ENCODE results near the gene MACC1. TPM values are rescaled to one million over a fixed set of nuclear protein-coding genes. Genes with fewer than 3 reads are reported as not detected.

Gene MACC1
- total and polyA plus RNA-seq, 2 of the 13 experiments (the other 11 are each of a cell fraction or from before 2014, with no cell fraction given): 0.04 TPM; not detected in 1

DNA sequence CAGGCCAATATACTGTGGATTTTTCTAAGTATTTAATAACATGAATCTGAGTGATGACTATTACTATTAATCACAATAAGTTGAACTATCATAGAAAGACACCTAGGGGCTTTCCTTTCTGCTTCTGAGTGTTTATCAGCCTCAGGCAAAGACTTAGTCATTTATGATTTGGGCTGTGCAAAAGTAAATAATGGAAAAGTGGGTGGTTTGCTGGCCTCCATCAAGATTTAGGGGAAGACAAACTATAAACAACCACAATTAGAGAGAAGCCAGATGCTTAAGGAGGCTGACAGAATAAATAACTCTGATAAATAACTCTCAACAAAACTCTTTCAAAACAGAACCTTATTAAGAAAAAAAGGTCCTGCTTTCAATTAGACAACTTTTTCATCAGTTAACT, 64.7 kb downstream of the MACC1 start:
- DNase-seq (ENCODE audit: low spot score) (no peak), FAIRE-seq (no peak), ATAC-seq (no peak)
- BruUV-seq (replicated peaks): no TSS peak
- Histone ChIP-seq H3K4me1 (ENCODE audit: insufficient read depth, low read length) (no peaks in the 10 kb centered on the region), H3K4me3 (replicated peaks in 1 of 3; ENCODE audit: insufficient read depth in 1 of 3, low read depth in 2 of 3, low read length in 3 of 3) (no peak overlapping the region), H3K9me3 (ENCODE audit: low read length) (no peaks in the 10 kb centered on the region), H3K27ac (ENCODE audit: extremely low read length, insufficient read depth, low read length) (no peak overlapping the region), H3K9ac (ENCODE audit: insufficient read depth, low read depth, low read length) (no peak overlapping the region), H2AFZ (ENCODE audit: low read length) (no peak overlapping the region), H3K36me3 (replicated peaks in 1 of 2; ENCODE audit: control insufficient read depth in 1 of 2, insufficient read depth in 2 of 2, low read length in 2 of 2) (no peaks in the 10 kb centered on the region), H3K27me3 (ENCODE audit: control insufficient read depth in 1 of 2, insufficient read depth in 2 of 2, low read length in 2 of 2) (no peaks in the 10 kb centered on the region), H4K20me1 (ENCODE audit: insufficient read depth, low read length) (no peaks in the 10 kb centered on the region), H3K4me2 (ENCODE audit: low read depth, low read length) (no peak overlapping the region), H3K79me2 (ENCODE audit: insufficient read depth, low read length) (no peaks in the 10 kb centered on the region)
- intact Hi-C loops (cut with micrococcal nuclease; ENCODE audit: unreplicated experiment) (no loop called here), in situ Hi-C loops (cut with HindIII; ENCODE audit: extremely low pct_ligation_motif_present, low pct_unique_long_range_greater_than_20kb) (loop anchor here (25.0 kb wide), 1 partner anchor 435 kb away; no protein-coding TSS in a partner anchor)
- CTCF ChIA-PET (ENCODE audit: low intra/inter-chr PET ratio, low total read pairs): no interaction called here
- POLR2A ChIA-PET: no interaction called here
- no peak for TF ChIP-seq ATF2 (CRISPR knock-in tag; IDR thresholded peaks at IDR 0.05)
- TF ChIP-seq SP5 (CRISPR knock-in tag; IDR thresholded peaks at IDR 0.05; ENCODE audit: borderline replicate concordance, low read depth): no peak
- no peak for TF ChIP-seq GLI4 (CRISPR knock-in tag; IDR thresholded peaks at IDR 0.05; ENCODE audit: borderline replicate concordance)
- TF ChIP-seq PRMT3 (CRISPR knock-in tag; IDR thresholded peaks at IDR 0.05; ENCODE audit: borderline replicate concordance, low read depth): no peak
- TF ChIP-seq, protein P1, sequence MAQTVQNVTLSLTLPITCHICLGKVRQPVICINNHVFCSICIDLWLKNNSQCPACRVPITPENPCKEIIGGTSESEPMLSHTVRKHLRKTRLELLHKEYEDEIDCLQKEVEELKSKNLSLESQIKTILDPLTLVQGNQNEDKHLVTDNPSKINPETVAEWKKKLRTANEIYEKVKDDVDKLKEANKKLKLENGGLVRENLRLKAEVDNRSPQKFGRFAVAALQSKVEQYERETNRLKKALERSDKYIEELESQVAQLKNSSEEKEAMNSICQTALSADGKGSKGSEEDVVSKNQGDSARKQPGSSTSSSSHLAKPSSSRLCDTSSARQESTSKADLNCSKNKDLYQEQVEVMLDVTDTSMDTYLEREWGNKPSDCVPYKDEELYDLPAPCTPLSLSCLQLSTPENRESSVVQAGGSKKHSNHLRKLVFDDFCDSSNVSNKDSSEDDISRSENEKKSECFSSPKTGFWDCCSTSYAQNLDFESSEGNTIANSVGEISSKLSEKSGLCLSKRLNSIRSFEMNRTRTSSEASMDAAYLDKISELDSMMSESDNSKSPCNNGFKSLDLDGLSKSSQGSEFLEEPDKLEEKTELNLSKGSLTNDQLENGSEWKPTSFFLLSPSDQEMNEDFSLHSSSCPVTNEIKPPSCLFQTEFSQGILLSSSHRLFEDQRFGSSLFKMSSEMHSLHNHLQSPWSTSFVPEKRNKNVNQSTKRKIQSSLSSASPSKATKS (CRISPR knock-in tag; IDR thresholded peaks at IDR 0.05): no peak
- no peak for TF ChIP-seq PATZ1 (CRISPR knock-in tag; IDR thresholded peaks at IDR 0.05)
- TF ChIP-seq PITX1 (CRISPR knock-in tag; IDR thresholded peaks at IDR 0.05): no peak
- TF ChIP-seq MED8 (CRISPR knock-in tag; IDR thresholded peaks at IDR 0.05; ENCODE audit: insufficient replicate concordance): no peak
- no peak for TF ChIP-seq PHF20 (CRISPR knock-in tag; IDR thresholded peaks at IDR 0.05)
